Nephron progenitor cell (in vitro differentiated cells): Measurements from ENCODE around the gene CRPPA.
"Not testable (repeated sequence)": the region's sequence is repeated elsewhere in the genome, so short reads cannot be mapped to it uniquely, and the experiment has no call there.

Experiments used
- DNase-seq: peaks from one replicate; pipeline ENCODE4 v3.0.0; 2021
- H3K27ac Mint-ChIP-seq: 2 replicates; pipeline ENCODE4 v1.8.0; 2021; ENCODE audit warnings: mild to moderate bottlenecking, moderate library complexity, mixed read lengths
- H3K27me3 Mint-ChIP-seq: 2 replicates; pipeline ENCODE4 v1.8.0; 2021; ENCODE audit warnings: mild to moderate bottlenecking, low read depth, mixed read lengths; ENCODE audit not compliant: poor library complexity
- H3K36me3 Mint-ChIP-seq: 2 replicates; pipeline ENCODE4 v1.8.0; 2021; ENCODE audit warnings: low read depth, mixed read lengths
- H3K4me1 Mint-ChIP-seq: 2 replicates; pipeline ENCODE4 v1.8.0; 2021; ENCODE audit warnings: mixed read lengths
- H3K4me3 Mint-ChIP-seq: 2 replicates; pipeline ENCODE4 v1.8.0; 2021; ENCODE audit warnings: mild to moderate bottlenecking, moderate library complexity, mixed read lengths
- H3K9me3 Mint-ChIP-seq: 2 replicates; pipeline ENCODE4 v1.8.0; 2021; ENCODE audit warnings: mild to moderate bottlenecking, moderate library complexity, mixed read lengths
- TF ChIP-seq, protein P1 (sequence below): fragments of 200-600 bp; sonication (generic); IDR thresholded peaks from 2 replicates; pipeline ENCODE4 v1.5.0; 2021; ENCODE audit warnings: antibody characterized with exemption

The CRPPA gene

GRCh38 chr7:16392990-16393523 lies 28.3 kb downstream of the CRPPA start:
- Mint-ChIP-seq H3K27me3 (peaks cover 4% of the 10 kb centered on the region), H3K36me3 (peaks cover 24% of the 10 kb centered on the region), H3K27ac (no peak overlapping the region), H3K9me3 (peaks cover 33% of the 10 kb centered on the region), H3K4me1 (no peaks in the 10 kb centered on the region), H3K4me3 (no peak overlapping the region)
- TF ChIP-seq, protein P1, sequence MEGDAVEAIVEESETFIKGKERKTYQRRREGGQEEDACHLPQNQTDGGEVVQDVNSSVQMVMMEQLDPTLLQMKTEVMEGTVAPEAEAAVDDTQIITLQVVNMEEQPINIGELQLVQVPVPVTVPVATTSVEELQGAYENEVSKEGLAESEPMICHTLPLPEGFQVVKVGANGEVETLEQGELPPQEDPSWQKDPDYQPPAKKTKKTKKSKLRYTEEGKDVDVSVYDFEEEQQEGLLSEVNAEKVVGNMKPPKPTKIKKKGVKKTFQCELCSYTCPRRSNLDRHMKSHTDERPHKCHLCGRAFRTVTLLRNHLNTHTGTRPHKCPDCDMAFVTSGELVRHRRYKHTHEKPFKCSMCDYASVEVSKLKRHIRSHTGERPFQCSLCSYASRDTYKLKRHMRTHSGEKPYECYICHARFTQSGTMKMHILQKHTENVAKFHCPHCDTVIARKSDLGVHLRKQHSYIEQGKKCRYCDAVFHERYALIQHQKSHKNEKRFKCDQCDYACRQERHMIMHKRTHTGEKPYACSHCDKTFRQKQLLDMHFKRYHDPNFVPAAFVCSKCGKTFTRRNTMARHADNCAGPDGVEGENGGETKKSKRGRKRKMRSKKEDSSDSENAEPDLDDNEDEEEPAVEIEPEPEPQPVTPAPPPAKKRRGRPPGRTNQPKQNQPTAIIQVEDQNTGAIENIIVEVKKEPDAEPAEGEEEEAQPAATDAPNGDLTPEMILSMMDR, result no peak
- DNase-seq, result no peak

DNA sequence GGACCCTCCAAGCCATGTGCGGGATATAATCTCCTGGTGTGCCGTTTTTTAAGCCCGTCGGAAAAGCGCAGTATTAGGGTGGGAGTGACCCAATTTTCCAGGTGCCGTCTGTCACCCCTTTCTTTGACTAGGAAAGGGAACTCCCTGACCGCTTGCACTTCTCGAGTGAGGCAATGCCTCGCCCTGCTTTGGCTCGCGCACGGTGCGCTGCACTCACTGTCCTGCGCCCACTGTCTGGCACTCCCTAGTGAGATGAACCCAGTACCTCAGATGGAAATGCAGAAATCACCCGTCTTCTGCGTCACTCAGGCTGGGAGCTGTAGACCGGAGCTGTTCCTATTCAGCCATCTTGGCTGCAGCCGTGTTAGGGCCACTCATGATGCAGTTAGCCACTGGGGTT lies 37.6 kb downstream of the CRPPA start:
- peaks cover 62% of the 10 kb centered on the region for H3K9me3 Mint-ChIP-seq
- not testable (repeated sequence) for H3K4me3 Mint-ChIP-seq, H3K27ac Mint-ChIP-seq, DNase-seq, H3K4me1 Mint-ChIP-seq, H3K27me3 Mint-ChIP-seq
- peaks cover 14% of the 10 kb centered on the region for H3K36me3 Mint-ChIP-seq

DNA sequence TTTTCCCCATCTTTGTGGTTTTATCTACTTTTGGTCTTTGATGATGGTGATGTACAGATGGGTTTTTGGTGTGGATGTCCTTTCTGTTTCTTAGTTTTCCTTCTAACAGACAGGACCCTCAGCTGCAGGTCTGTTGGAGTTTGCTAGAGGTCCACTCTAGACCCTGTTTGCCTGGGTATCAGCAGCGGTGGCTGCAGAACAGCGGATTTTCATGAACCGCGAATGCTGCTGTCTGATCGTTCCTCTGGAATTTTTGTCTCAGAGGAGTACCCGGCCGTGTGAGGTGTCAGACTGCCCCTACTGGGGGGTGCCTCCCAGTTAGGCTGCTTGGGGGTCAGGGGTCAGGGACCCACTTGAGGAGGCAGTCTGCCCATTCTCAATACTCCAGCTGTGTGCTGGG lies 38.2 kb downstream of the CRPPA start:
- Mint-ChIP-seq H3K9me3 (peaks cover 63% of the 10 kb centered on the region), H3K36me3 (peaks cover 14% of the 10 kb centered on the region)
- not testable (repeated sequence) for H3K27me3 Mint-ChIP-seq, DNase-seq, H3K4me1 Mint-ChIP-seq, H3K4me3 Mint-ChIP-seq, H3K27ac Mint-ChIP-seq
